MM.1S (cell line): ENCODE results near the gene TPSD1.
"Not testable (repeated sequence)": the region's sequence is repeated elsewhere in the genome, so short reads cannot be mapped to it uniquely, and the experiment has no call there.

Experiments used
- DNase-seq: peaks from one replicate; pipeline ENCODE4 v3.0.0-alpha.2; 2015
- H2AFZ ChIP-seq: fragments of 300-600 bp; sonication (generic); 2 replicates; pipeline ENCODE4 v1.6.0; 2016; ENCODE audit warnings: antibody characterized with exemption, low read length
- H3F3A ChIP-seq: fragments of 300-600 bp; sonication (generic); 2 replicates; pipeline ENCODE4 v1.6.1; 2016; ENCODE audit warnings: mild to moderate bottlenecking, antibody characterized with exemption, low read length, moderate library complexity, mixed read lengths; ENCODE audit not compliant: insufficient read depth
- H3K27ac ChIP-seq: fragments of 300-600 bp; sonication (generic); 2 replicates; pipeline ENCODE4 v1.5.1; 2016; ENCODE audit warnings: mild to moderate bottlenecking, low read length
- H3K27me3 ChIP-seq: fragments of 300-600 bp; sonication (generic); replicated peaks from 2 replicates; pipeline ENCODE4 v1.6.0; 2016; ENCODE audit warnings: low read length; ENCODE audit not compliant: insufficient read depth
- H3K36me3 ChIP-seq: fragments of 300-600 bp; sonication (generic); replicated peaks from 2 replicates; pipeline ENCODE4 v1.6.1; 2016; ENCODE audit warnings: mild to moderate bottlenecking, low read length, mixed read lengths; ENCODE audit not compliant: insufficient read depth
- H3K4me1 ChIP-seq: fragments of 300-600 bp; sonication (generic); 2 replicates; pipeline ENCODE4 v1.6.1; 2016; ENCODE audit warnings: low read length, mixed read lengths
- H3K4me2 ChIP-seq: fragments of 300-600 bp; sonication (generic); 2 replicates; pipeline ENCODE4 v1.6.0; 2016; ENCODE audit warnings: low read depth, low read length
- H3K4me3 ChIP-seq: fragments of 300-600 bp; sonication (generic); 2 replicates; pipeline ENCODE4 v1.5.1; 2016; ENCODE audit warnings: low read length, mixed read lengths
- H3K79me2 ChIP-seq: fragments of 300-600 bp; sonication (generic); 2 replicates; pipeline ENCODE4 v1.6.1; 2016; ENCODE audit warnings: mixed run types, low read length, mixed read lengths
- H3K9ac ChIP-seq: fragments of 300-600 bp; sonication (generic); 2 replicates; pipeline ENCODE4 v1.6.1; 2016; ENCODE audit warnings: low read length, mixed read lengths
- H3K9me2 ChIP-seq: fragments of 300-600 bp; sonication (generic); replicated peaks from 2 replicates; pipeline ENCODE4 v1.6.1; 2016; ENCODE audit warnings: mild to moderate bottlenecking, low read length, mixed read lengths; ENCODE audit not compliant: insufficient read depth
- H3K9me3 ChIP-seq: fragments of 300-600 bp; sonication (generic); replicated peaks from 2 replicates; pipeline ENCODE4 v1.6.1; 2016; ENCODE audit warnings: mild to moderate bottlenecking, low read length, mixed read lengths; ENCODE audit not compliant: insufficient read depth
- H4K20me1 ChIP-seq: fragments of 300-600 bp; sonication (generic); 2 replicates; pipeline ENCODE4 v1.6.1; 2016; ENCODE audit warnings: mild to moderate bottlenecking, low read length, moderate library complexity, mixed read lengths; ENCODE audit not compliant: insufficient read depth
- EZH2 ChIP-seq: fragments of 300-600 bp; sonication (generic); optimal IDR thresholded peaks from 2 replicates; pipeline ENCODE3; 2017; ENCODE audit warnings: low read depth, mild to moderate bottlenecking, antibody characterized with exemption, low read length, mixed read lengths
- EZH2phosphoT487 ChIP-seq: fragments of 300-600 bp; sonication (generic); IDR thresholded peaks from 2 replicates; pipeline ENCODE4 v1.6.1; 2018; ENCODE audit warnings: antibody characterized with exemption, low read length
- TF ChIP-seq, protein P1 (sequence below): fragments of 300-600 bp; sonication (generic); IDR thresholded peaks from 2 replicates; pipeline ENCODE4 v1.5.1; 2016; ENCODE audit warnings: antibody characterized with exemption, low read length, mixed read lengths

TPSD1 gene

DNA sequence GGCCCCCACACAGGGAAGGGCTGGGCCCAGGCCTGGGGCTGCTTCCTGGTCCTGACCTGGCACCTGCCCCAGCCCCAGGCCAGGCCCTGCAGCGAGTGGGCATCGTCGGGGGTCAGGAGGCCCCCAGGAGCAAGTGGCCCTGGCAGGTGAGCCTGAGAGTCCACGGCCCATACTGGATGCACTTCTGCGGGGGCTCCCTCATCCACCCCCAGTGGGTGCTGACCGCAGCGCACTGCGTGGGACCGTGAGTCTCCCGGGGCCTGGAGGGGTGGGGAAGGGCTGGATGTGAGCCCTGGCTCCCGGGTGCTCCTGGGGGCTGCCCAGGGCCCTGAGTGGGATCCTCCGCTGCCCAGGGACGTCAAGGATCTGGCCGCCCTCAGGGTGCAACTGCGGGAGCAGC, 14.8 kb upstream of the TPSD1 start:
- peaks cover 22% of the 10 kb centered on the region for H3K27me3 ChIP-seq
- DNase-seq, H3K27ac ChIP-seq, H4K20me1 ChIP-seq, H3K4me1 ChIP-seq, H3K9me2 ChIP-seq, H3K79me2 ChIP-seq, H3K36me3 ChIP-seq, H3K9ac ChIP-seq, H3K9me3 ChIP-seq, H3K4me3 ChIP-seq, H2AFZ ChIP-seq, H3K4me2 ChIP-seq, H3F3A ChIP-seq: not testable (repeated sequence)

DNA sequence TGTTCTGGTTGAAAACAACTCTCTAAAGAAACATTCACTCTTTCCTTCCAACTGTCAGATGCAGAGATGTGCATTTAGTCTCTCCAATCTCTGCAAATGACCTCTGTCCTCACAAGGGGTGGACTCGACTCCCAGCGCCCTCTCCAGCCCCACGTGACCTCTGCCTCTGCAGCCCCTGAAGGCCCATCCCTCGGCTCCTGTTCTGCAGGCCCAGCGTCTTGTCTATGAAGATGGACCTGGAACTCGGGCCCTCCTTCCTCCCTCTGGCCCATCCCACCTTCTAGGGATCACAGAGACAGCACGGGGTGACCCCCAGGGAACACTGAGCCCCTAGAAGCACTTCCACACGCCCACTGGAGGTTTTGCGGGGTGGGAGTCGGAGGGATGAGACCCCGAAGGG, 12.5 kb upstream of the TPSD1 start:
- peaks cover 43% of the 10 kb centered on the region for H3K27me3 ChIP-seq
- DNase-seq, H3K36me3 ChIP-seq, H3K9me3 ChIP-seq, H3K9ac ChIP-seq, H3K79me2 ChIP-seq, H3F3A ChIP-seq, H3K27ac ChIP-seq, H3K4me3 ChIP-seq, H4K20me1 ChIP-seq, H3K9me2 ChIP-seq, H3K4me2 ChIP-seq, H2AFZ ChIP-seq, H3K4me1 ChIP-seq: not testable (repeated sequence)

DNA sequence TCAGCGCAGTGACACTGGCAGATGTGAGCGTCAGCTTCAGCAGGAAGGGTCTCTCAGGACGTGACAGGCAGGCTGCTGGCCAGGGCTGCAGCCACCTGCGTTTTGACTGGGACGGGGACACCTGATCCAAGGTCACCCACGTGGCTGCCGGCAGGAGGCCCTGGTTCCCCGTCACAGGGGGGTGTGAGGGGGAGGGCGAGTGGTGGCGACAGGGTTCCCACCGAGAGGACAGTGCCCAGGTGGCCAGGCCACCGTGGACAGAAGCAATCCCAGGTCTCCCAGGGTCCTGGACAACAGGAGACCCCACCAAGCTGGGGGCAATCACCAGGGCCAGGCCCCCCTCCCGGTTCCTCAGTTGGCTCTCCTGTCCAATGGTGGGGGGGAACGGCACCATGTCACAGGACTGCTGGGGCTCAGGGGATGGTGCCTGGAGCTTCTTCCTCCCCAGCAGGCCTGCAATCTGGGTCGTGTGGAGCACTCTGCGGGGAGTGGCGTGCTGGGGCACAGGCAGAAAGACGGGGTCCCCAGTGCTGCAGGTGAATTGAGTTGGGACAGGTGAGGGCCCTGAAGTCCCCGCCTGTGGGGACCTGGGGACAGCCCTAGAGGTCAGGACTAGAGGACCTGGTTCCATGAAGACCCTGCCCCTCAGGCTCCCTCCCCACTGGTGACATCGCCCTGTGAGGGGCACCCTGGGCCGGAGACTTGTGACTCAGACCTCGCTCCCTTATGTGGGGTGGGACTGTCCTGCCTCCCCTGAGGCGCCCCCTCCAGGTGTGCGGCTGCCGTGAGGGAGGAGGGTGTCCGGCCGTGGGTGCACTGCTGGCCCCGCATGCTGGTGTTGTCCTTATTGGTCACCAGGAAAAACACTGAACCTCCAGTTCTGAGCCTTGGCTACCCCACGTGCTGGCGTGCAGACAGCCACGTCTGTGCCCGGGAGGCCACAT, 11.7 kb upstream of the TPSD1 start:
- peaks cover 38% of the 10 kb centered on the region for H3K27me3 ChIP-seq
- H2AFZ ChIP-seq, H4K20me1 ChIP-seq, DNase-seq, H3K9me3 ChIP-seq, H3K27ac ChIP-seq, H3K4me3 ChIP-seq, H3K4me1 ChIP-seq, H3F3A ChIP-seq, H3K9ac ChIP-seq, H3K79me2 ChIP-seq, H3K36me3 ChIP-seq, H3K4me2 ChIP-seq, H3K9me2 ChIP-seq: not testable (repeated sequence)

DNA sequence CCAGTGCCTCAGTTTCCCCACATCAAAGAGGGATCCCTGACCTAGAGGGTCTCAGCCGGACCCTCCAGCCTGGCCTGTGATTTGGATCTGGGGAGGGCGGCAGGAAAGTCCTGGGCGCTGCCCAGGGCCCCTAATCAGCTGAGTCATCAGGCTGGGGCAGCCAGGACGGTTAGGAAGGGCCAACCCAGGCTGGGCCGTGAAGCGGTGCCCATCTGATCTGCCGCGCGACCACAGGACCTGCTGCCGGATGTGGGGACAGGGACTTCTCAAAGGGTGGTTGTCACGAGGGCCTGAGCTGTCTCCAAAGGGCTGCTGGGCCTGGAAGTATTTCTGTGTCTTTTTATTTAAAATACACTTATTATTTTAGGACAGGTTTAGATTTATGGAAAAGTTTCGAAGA, 11.0 kb upstream of the TPSD1 start:
- Histone ChIP-seq H3K4me2 (no peak overlapping the region), H3K4me3 (no peak overlapping the region), H2AFZ (no peak overlapping the region), H3K9ac (no peak overlapping the region), H3F3A (no peaks in the 10 kb centered on the region), H4K20me1 (no peaks in the 10 kb centered on the region), H3K27me3 (peaks cover 38% of the 10 kb centered on the region), H3K4me1 (no peaks in the 10 kb centered on the region), H3K36me3 (no peaks in the 10 kb centered on the region), H3K79me2 (no peaks in the 10 kb centered on the region), H3K27ac (no peak overlapping the region), H3K9me2 (no peaks in the 10 kb centered on the region), H3K9me3 (no peaks in the 10 kb centered on the region)
- DNase-seq = no peak
- TF ChIP-seq, protein P1, sequence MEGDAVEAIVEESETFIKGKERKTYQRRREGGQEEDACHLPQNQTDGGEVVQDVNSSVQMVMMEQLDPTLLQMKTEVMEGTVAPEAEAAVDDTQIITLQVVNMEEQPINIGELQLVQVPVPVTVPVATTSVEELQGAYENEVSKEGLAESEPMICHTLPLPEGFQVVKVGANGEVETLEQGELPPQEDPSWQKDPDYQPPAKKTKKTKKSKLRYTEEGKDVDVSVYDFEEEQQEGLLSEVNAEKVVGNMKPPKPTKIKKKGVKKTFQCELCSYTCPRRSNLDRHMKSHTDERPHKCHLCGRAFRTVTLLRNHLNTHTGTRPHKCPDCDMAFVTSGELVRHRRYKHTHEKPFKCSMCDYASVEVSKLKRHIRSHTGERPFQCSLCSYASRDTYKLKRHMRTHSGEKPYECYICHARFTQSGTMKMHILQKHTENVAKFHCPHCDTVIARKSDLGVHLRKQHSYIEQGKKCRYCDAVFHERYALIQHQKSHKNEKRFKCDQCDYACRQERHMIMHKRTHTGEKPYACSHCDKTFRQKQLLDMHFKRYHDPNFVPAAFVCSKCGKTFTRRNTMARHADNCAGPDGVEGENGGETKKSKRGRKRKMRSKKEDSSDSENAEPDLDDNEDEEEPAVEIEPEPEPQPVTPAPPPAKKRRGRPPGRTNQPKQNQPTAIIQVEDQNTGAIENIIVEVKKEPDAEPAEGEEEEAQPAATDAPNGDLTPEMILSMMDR = no peak
- TF ChIP-seq EZH2phosphoT487 (no peak), EZH2 (no peak)
